NCI-H1105 treated with DMSO at 0.1 percent for 48 hours (cell line): ENCODE measurements around the gene PLXDC2.
"Not testable (repeated sequence)": the region's sequence is repeated elsewhere in the genome, so short reads cannot be mapped to it uniquely, and the experiment has no call there.

Source experiments
- DNase-seq: peaks from one replicate; lab custom pipeline; 2025; lab: John Stamatoyannopoulos, UW

The PLXDC2 gene

DNA sequence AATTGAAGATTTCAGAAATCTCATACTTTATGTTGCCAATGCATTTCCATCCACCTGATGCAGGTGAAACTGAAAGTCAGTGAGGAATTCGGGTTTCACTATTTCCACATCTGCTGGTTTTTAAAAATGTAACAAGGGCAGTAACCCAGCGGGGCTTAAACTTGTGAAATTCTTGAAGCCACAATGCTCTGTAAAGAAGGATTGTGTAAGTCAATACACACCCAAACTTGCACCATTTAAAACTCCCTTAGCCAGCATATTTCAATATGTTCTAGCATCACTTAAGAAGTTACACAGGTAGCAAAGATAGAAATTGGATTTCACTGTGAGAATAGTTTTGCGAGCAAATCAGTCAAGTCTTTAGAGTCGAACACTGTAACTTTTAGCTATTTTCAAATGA is 386.1 kb downstream of the PLXDC2 start:
- no peak for DNase-seq

DNA sequence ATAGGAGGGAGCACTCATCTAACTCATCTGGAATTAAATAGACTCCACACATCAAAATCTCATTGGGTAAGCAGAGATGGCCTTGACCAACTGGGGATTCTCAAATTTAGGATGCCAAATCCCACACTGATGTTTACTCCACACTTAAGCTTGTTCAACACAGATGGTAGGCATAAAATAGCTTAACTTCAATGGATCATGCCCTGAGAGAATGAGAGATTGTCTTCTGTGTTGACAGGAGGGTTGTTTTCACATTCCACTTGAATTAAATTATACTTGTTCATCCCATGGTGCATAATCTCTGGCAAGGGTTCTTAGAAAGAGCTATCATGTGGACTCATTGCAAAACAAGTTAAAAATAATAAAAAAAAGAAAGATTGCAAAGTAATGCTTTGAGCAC is 391.4 kb downstream of the PLXDC2 start:
- DNase-seq = no peak

DNA sequence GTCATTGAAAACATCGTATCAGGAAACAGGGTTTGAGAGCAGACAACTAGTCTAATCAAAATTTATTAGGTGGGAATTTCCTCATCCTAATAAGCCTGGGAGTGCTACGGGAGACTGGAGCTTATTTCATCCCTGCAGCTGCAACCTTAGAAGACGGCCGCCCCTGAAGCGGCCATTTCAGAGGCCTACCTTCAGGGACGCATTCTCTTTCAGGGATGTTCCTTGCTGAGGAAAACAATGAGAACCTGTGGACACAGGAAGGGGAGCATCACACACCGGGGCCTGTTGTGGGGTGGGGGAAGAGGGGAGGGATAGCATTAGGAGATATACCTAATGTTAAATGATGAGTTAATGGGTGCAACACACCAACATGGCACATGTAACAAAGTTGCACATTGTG is 392.9 kb downstream of the PLXDC2 start:
- DNase-seq = not testable (repeated sequence)

DNA sequence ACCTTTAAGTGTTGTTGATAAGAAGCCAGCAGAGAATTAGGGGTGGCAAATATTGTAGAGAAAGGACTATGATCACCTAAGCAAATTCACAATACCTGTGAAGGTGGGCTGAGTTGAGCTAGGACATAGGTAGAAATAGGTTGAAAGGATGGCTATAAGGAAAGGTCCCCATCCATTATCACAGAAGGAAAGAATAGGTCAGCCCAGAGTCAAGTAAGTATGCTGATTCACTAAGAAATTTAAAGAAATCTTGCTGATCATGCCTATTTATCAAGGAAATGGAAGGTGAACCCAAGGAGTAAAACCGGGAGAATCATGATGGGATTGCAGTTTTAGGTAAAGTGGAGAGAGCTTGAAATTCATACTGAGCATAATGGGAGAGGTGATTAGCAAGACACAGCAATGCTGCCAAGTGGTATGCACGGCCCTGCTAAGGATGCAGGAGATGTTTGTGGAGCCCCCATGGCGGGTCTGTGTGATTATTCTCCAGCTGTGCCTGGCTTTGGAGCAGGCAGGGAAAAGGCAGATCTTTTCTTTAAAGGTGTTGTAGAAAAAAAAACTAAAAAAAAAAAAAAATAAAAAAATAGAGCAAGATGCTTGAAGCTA is 399.4 kb downstream of the PLXDC2 start:
- DNase-seq = no peak

DNA sequence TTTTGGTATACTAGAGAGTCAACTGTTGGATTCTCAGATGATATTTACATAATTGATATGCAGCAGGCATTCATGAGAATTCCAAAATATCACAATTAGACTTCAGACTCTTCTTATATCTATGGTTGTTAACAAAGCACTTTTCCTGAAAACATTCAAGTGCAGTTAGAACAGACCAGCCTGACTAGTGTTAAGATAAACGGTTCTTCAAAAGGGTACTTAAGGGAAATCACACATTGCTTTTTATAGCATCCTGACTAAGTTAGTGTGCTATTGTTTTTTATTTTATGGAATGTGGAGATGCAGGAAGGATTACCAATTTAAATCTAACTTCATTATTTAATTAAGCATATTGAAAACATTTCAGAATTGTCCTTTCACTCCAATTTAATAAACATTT is 405.1 kb downstream of the PLXDC2 start:
- DNase-seq = no peak

DNA sequence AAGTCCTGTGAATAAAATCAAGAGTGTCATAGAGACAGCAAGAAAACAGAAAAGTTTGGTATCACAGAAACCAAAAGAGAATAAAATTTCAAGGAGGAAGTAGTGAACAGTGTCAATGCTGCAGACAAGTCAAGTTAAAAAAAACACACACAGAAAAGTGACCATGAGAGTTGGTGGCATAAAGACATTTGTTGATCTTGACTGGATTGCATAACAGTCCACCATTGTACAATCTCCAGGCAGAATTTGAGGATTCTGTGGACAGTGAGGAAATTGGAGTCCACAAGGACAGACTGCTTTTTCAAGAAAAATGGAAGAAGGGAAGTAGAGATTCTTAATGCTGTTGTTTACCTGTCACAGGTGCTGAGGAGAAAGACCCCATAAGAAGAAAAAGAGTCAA is 412.5 kb downstream of the PLXDC2 start:
- DNase-seq = no peak

DNA sequence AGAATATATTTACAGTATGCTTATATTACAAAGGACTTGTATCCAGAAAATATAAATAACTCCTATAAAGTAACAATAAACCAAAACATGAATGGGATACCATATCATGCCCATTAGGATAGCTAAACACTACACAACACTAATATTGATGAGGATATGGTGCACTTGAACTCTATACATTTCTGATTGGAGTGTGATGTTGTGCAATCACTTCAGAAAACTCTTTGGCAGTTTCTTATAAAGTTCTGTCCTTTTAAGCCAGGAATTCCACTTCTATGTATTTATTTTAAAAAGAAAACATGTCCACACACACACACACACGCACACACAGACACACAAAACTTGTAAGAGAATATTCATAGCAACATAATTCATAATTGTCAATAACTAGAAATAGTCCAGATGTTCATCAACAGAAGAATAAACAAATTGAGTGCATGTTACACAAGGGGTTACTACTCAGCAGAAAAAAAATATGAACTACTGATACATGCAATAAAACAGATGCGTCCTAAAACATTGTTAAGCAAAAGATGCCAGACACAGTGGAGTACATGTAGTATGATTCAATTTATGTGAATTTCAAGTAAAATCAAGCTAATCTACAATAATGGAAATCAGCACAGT is 416.0 kb downstream of the PLXDC2 start:
- DNase-seq = no peak

DNA sequence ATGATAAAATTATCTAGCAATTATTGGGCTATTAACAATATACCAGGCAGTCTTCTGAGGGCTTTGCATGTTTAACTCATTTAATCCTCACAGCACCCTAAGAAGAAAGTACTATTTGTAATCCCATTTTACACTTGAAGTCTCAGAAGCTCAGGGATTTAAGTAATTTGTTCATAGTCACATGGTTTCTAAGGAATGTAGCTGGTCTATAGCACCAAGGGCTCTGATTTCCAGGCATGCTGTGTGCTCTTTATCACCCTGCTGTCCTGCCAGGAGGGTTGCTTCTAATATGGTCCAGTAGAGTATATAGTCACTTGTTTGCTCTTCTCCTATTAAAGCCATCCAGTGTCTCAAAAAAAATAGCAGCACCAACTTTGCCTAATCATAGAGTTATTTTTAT is 417.2 kb downstream of the PLXDC2 start:
- DNase-seq = no peak

DNA sequence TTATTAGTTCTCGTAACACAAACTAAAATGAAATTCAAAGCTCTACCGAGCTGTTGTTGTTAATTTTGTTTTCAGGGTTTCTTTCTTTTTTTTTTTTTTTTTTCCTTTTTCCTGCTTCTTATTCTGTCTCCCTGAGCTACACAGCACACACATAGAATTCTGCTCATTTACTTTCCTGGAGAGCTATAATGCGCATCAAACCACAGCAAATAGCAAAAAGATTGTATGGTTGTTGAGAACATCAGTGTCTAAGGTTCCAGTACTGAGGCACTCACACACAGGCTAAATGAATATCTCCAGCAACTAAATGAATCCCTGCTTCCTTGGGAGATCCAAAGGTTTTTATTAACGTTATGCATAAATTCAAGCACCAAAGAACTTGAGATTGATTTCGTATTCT is 418.3 kb downstream of the PLXDC2 start:
- DNase-seq = no peak

DNA sequence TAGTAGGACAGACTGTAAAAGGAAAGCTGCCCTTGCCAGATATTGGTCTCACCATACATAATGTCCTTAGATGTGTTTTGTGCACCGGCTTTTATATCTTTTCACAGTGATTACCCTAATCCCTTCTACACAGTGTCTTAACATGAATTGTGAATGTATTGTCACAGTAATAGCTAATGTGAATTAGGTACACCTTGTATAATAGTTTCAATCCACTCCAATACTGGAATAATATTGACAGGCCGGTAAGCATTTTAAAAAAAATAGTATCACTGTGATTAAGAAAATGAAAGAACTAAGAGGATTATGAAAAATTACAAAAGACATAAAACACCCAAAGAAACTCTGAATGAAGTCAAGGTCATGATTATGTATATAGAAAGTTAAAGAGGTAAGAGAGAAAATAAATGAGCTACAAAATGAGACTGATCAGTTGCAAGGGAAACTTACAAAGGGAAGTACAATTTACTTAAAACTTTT is 420.9 kb downstream of the PLXDC2 start:
- no peak for DNase-seq

DNA sequence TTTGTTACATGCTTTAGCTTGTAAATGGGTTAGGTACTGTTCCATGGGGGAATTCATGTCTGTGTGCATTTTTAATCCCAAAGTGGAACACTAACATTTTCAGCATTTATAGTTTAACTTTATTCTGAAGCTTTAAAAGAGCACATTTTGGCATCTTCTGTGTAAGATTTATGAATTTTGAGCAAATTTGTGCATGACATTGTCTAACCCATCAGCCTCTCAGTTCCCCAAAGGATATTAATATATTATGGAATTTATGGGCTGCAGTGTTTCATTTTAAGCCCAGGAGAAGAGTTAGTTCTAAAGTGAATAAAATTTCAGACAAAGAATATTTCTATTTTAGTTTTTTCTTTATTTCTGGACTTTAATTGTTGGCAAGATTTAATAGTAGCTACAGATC is 421.4 kb downstream of the PLXDC2 start:
- no peak for DNase-seq

DNA sequence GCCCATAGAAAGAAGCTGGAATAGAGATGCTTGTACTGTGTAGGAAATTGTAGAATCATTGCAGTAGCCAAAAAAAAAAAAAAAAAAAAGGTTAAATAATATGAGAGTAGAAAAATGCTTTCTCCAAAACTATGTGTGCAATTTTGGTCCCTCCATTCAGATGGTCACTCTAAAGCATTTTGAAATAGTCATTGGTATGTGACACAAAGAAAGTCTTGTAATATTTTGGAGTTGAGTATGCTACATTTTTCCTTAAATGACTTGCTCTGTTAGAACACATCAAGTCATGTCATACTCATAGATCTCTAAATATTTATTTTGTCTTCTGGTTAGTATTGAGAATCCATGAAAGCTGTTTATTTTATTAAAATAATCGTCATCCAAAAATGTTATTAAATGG is 424.4 kb downstream of the PLXDC2 start:
- DNase-seq = no peak

DNA sequence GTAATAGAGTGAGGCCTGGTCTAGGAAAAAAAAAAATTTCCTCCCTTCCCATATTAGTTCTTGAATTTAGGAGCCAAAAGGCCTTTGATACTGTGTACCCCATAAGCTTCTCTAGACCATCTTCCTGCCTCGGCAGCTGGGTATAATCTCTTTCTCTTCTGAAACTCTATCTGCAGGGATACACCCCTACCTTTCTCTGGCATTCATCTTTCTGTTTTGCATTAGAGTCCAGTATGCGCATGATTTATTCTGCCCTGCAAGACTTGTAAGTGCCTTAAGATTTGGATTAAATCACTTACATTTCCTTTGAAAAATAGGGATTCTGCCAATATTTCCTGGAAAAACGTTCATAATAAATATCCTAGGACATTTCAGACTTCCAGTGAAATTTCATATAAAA is 431.2 kb downstream of the PLXDC2 start:
- no peak for DNase-seq

DNA sequence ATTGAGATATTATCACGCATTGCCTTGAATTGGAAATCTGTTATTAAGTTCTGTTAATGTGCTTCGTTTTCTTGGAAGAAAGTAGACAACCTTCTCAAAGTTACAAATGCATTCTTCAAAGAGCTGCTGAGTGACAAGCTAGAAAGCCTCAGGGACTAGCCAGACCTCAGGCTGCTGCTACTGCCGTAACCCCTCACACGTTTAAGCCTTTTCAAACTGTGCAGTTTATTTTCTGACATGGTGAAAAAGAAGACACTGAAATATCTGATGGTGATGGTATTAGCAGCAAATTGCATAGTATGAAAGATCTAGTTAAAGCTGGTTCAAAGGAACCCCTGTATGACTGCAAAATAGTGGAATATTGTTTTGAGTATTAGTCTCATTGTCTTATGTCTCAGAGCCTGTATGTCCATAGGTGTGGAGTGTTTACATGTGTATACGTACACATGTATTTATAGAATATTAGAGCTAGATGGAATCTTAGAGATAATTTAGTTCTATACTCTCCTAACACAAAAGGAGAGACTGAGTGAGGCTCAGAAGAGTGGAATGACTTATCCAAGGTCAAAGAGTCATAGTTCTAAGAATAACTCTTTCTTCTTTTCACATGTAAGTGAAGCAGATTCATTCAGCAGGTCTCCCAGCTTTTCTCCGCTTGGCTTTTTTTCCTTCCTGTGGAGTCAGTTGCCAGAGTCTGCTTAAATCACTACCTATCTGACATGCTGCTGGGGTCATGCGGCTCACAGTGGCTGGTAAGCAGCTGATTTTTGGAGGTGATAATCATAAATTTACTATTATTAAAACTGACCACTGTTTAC is 431.9 kb downstream of the PLXDC2 start:
- no peak for DNase-seq

DNA sequence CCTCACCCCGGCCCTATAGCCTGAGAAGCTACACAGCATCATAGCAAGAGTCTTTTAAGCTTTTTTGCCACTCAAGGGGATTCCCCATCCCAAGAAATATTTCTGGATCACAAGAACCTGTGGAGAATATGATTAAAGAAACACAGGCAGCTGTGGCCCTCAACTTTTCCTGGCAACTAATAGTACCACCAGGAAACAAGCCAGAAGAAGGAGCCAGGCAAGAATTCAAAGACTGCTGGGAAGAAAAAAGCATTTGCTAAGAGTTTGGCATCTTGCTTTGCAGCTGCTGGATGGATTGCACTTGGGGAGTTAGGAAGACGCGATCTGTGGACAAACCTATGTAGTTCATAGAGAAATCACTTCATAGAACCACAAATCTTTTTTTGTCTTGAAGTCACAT is 437.8 kb downstream of the PLXDC2 start:
- no peak for DNase-seq

DNA sequence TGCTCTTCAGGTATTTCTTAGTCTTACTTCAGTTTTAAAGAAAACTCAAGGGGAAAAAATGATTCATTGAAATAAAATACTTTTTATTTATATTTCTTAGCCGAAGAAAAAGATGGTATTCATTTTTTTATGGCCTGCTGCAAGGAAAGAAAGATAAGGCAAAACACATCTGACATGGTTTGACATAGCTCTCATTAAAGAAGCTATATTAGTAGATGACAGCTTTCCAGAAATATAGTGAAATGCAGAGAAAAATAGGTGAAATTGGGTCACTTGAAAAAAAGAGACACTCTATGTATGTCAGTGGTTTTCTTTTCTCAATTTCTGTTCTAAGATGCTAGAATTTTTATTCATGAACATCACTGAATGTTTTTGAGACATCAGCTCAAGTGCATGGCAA is 438.3 kb downstream of the PLXDC2 start:
- no peak for DNase-seq

DNA sequence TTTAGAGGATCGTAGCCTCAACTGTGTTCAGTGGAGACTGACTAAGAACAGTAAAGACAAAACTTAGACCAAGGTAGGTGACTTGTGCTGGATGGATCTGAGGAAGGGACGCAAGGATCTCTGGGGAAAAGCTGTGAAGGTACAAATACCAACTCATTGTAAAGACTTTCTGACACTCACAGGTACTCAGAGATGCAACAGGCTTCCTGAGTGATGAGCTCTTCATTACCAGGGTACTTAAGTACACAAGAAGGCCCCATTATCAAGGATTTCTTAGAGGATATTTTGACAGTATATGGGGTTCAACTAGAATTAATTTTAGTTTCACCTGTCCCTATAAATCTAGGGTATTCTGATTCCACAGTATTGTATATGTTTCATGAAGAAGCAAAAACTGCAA is 440.7 kb downstream of the PLXDC2 start:
- no peak for DNase-seq

DNA sequence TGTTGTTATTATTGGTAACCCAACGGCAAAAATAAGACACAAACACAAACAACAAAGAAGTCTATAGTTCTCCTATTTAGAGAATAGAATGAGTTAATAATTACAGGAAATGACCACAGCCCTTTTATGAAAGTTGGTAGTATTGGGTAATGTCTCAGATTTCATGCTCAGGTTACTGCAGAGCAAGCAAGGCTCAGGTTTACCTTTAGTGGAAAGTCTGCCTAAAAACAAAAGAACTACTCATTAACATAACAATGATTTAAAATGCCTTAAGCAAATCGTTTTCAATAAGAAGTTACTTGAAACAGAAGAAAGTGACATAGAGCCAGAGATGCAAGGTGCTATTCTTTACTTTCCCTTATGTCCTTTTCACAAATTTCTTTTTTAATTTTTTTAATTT is 441.2 kb downstream of the PLXDC2 start:
- DNase-seq = no peak

DNA sequence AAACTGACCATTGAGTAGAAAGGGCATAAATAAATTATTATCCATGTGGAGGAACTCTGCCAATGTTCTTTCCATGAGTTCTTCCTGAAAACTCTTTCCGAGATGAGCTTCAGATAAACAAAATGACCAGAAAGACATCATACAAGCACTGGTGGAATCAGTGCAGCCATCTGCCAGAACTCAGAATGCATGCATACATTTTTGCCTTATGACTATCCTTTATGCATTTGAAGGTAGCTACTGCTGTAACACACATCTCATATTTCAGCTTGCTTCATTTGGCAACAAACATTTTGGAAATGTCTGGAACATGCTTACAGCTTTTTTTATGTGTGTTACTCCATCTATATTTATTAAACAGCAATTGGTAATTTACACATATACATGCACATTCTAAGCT is 448.9 kb downstream of the PLXDC2 start:
- no peak for DNase-seq

DNA sequence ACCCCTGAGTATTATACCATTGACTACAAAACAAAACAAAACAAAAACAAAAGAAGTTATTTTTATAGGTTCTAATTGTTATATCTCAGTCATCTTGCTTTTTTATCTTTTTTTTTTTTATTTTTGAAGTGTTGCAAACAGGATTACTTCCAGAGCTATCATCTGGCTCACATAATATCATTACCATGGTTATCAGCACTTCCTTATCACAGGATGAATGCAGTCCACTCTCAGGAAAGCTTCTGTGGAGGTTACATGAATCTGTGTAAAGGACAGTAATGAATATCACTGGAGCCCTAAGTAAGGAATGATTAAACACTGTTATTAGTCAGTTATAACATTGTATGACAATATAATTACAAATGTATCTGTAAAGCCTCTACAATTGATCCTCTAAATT is 451.5 kb downstream of the PLXDC2 start:
- DNase-seq = no peak

DNA sequence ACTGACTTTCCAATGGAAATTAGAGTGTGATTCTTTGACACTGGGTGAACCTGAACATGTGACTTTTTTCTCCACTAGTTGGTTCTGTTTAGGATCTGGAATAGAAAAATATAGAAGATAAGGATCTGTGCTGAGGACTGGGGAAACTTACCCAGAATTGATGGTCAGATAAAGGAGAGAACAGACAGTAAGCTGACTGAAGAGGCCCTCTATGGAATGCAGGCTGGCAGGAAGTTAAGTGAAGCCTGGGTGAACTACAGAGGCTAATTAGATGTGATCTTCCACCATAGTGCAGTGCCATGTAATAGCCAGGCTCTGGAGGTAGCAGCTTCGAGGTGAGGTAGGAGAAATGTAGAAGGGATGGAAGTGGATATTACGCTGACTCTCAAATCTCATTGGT is 455.3 kb downstream of the PLXDC2 start:
- no peak for DNase-seq

DNA sequence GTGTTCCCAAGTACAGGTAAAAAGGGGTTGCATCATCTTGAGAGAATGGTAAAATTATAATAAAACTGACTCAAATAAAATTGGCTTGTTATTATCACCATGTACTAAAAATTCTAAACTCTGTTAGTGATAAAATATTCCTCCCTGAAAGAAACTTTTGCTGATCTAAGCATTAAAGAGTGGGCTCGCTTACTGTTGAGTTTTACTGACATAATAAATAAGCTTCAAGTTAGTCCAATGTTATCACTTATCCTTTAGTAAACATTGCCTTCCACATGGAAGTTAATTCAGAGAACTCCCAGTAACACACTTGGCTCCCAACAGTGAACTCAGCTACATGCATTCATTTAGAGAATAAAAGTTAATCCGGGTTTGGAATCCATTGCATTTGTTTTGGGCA is 456.4 kb downstream of the PLXDC2 start:
- no peak for DNase-seq

DNA sequence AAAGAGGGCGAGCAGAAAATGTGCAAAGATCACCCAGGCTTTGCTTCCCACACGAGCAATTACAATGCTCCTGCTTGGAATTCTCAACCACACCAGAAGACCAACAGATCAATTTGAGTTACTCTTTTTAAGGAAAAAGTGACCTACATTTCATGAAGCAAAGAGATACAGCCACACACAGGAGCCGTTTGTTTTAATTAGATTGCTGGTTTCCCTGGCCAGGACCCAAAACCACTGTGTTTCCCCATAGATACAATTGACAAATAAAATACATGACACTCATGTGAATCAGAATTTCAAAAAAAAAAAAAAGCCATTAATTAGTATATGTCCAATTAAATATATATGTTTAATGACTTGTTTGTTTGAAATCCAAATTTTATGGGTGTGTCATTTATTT is 458.3 kb downstream of the PLXDC2 start:
- DNase-seq = no peak
